ENCODE data around the gene TRPM5.

The TRPM5 gene

GRCh38 chr11:2452321-2453012 is 8.2 kb upstream of the TRPM5 start:
- Histone ChIP-seq H3K27me3 (peaks cover 0 to 59% of the 10 kb centered on the region in 2 donors), H3K9me3 (no peaks in the 10 kb centered on the region), H3K4me1 (no peaks in the 10 kb centered on the region), H3K4me3 (no peak overlapping the region), H3K27ac (no peak overlapping the region), H3K36me3 (no peaks in the 10 kb centered on the region)
- intact Hi-C loops (cut with DNase I; ENCODE audit: low total_unique reads) = no loop called here
- TF ChIP-seq CTCF (IDR thresholded peaks at IDR 0.05) = no peak
- peak in 1 of 2 donors; percentile 54 for DNase-seq

GRCh38 chr11:2451916-2452315 is 7.6 kb upstream of the TRPM5 start:
- Histone ChIP-seq H3K9me3 (no peaks in the 10 kb centered on the region), H3K4me3 (no peak overlapping the region), H3K36me3 (no peaks in the 10 kb centered on the region), H3K4me1 (peaks cover 0 to 3% (median 0%) of the 10 kb centered on the region in 4 donors), H3K27ac (no peak overlapping the region), H3K27me3 (peaks cover 0 to 64% of the 10 kb centered on the region in 2 donors)
- TF ChIP-seq CTCF (IDR thresholded peaks at IDR 0.05) = no peak
- DNase-seq = no peak
- intact Hi-C loops (cut with DNase I; ENCODE audit: low total_unique reads) = no loop called here

GRCh38 chr11:2451336-2451735 is 7.0 kb upstream of the TRPM5 start:
- peak in 1 of 2 donors; percentile 27 for DNase-seq
- TF ChIP-seq CTCF (IDR thresholded peaks at IDR 0.05) = no peak
- no peak overlapping the region for H3K4me3 ChIP-seq
- peaks cover 0 to 70% of the 10 kb centered on the region in 2 donors for H3K27me3 ChIP-seq
- H3K36me3 ChIP-seq = no peaks in the 10 kb centered on the region
- no peaks in the 10 kb centered on the region for H3K9me3 ChIP-seq
- H3K4me1 ChIP-seq = peaks cover 0 to 5% (median 0%) of the 10 kb centered on the region in 4 donors
- intact Hi-C loops (cut with DNase I; ENCODE audit: low total_unique reads) = no loop called here
- no peak overlapping the region for H3K27ac ChIP-seq

- no peak overlapping the region for H3K27ac ChIP-seq
- peaks cover 0 to 79% of the 10 kb centered on the region in 2 donors for H3K27me3 ChIP-seq
- peaks cover 0 to 13% (median under 1%) of the 10 kb centered on the region in 4 donors for H3K4me1 ChIP-seq
- H3K9me3 ChIP-seq = no peaks in the 10 kb centered on the region
- no peak overlapping the region for H3K4me3 ChIP-seq
- TF ChIP-seq CTCF (IDR thresholded peaks at IDR 0.05) = no peak
- no peak for DNase-seq
- intact Hi-C loops (cut with DNase I; ENCODE audit: low total_unique reads) = no loop called here
- H3K36me3 ChIP-seq = no peaks in the 10 kb centered on the region
Measured at GRCh38 chr11:2450321-2451041, 6.2 kb upstream of the TRPM5 start.

- intact Hi-C loops (cut with DNase I; ENCODE audit: low total_unique reads) = no loop called here
- Histone ChIP-seq H3K4me1 (peaks cover 0 to 16% (median 4%) of the 10 kb centered on the region in 4 donors), H3K27ac (no peak overlapping the region), H3K36me3 (no peaks in the 10 kb centered on the region), H3K27me3 (peaks cover 0 to 85% of the 10 kb centered on the region in 2 donors), H3K4me3 (no peak overlapping the region), H3K9me3 (no peaks in the 10 kb centered on the region)
- TF ChIP-seq CTCF (IDR thresholded peaks at IDR 0.05) = no peak
- no peak for DNase-seq
Measured at GRCh38 chr11:2449548-2450320, 5.4 kb upstream of the TRPM5 start.

Measured in tibial artery (tissue), 4 donors.